Duodenal mucosa (tissue), 2 donors: Measurements from ENCODE around the gene CUBN.
A peak's percentile ranks its signal among the peaks of the same experiment; 100 is the strongest.

Experiments
- H3K27ac ChIP-seq: one replicate; pipeline ENCODE4 v1.7.0; 2013; ENCODE audit warnings: low read depth, low read length
- H3K27me3 ChIP-seq, 2 donors: one replicate each; pipeline ENCODE4 v1.7.0; 2013; ENCODE audit warnings: low read length in 2 of 2, control low read depth in 1 of 2; ENCODE audit not compliant: insufficient read depth in 2 of 2, control insufficient read depth in 1 of 2
- H3K36me3 ChIP-seq, 2 donors: one replicate each; pipeline ENCODE4 v1.7.0; 2013; ENCODE audit warnings: low read length in 2 of 2, control low read depth in 1 of 2; ENCODE audit not compliant: insufficient read depth in 2 of 2, control insufficient read depth in 1 of 2
- H3K4me1 ChIP-seq, 2 donors: one replicate each; pipeline ENCODE4 v1.7.0; 2013; ENCODE audit warnings: low read length in 2 of 2, control low read depth in 1 of 2; ENCODE audit not compliant: insufficient read depth in 2 of 2, control insufficient read depth in 1 of 2
- H3K4me3 ChIP-seq, 2 donors: one replicate each; pipeline ENCODE4 v1.7.0; 2013; ENCODE audit warnings: low read length in 2 of 2, low read depth in 1 of 2
- H3K9ac ChIP-seq, 2 donors: one replicate each; pipeline ENCODE4 v1.7.0; 2013; ENCODE audit warnings: low read length in 2 of 2, low read depth in 1 of 2
- H3K9me3 ChIP-seq, 2 donors: one replicate each; pipeline ENCODE4 v1.7.0; 2013; ENCODE audit warnings: low read length in 2 of 2, control low read depth in 1 of 2; ENCODE audit not compliant: control insufficient read depth in 1 of 2

CUBN gene

DNA sequence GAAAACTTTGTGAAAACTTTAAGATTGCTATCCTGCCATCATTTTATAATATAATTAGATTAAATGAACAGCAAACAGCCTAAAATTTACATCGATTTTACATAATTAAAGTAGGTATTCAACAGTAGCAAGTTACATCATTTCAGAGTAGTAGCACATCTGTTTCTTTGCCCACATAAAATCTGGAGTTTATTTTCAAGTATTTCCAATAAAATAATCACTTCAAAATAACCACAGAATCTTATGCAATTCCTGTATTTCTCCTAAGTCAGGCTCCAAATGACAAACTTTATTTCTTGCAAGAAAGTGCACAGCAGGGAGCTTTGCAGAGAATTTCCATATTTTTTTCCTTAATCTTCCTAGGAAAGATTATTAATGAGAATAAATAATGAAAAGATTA is 82.6 kb downstream of the CUBN start:
- Histone ChIP-seq H3K27ac (no peak overlapping the region), H3K9ac (no peak overlapping the region), H3K9me3 (no peaks in the 10 kb centered on the region), H3K4me1 (no peaks in the 10 kb centered on the region), H3K36me3 (no peaks in the 10 kb centered on the region), H3K4me3 (no peak overlapping the region), H3K27me3 (no peaks in the 10 kb centered on the region)

DNA sequence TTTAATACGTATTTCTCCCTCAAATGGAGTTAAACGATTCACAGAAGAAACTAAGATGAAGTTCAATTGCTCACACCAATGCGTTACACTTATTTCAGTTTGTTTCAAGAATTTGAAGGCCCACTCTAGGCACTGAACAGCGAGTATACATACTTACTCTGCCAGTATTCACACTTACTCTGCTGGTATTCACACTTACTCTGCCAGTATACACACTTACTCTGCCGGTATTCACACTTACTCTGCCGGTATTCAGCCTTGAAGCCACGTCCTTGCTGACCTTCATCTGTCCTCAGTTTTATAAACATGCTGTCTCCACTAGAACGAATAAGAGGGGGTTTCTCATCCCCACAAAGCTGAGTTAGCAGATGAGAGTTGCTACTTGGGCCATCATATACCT is 86.0 kb downstream of the CUBN start:
- Histone ChIP-seq H3K4me3 (no peak overlapping the region), H3K27ac (no peak overlapping the region), H3K27me3 (no peaks in the 10 kb centered on the region), H3K9me3 (no peaks in the 10 kb centered on the region), H3K9ac (no peak overlapping the region), H3K4me1 (no peaks in the 10 kb centered on the region), H3K36me3 (no peaks in the 10 kb centered on the region)

DNA sequence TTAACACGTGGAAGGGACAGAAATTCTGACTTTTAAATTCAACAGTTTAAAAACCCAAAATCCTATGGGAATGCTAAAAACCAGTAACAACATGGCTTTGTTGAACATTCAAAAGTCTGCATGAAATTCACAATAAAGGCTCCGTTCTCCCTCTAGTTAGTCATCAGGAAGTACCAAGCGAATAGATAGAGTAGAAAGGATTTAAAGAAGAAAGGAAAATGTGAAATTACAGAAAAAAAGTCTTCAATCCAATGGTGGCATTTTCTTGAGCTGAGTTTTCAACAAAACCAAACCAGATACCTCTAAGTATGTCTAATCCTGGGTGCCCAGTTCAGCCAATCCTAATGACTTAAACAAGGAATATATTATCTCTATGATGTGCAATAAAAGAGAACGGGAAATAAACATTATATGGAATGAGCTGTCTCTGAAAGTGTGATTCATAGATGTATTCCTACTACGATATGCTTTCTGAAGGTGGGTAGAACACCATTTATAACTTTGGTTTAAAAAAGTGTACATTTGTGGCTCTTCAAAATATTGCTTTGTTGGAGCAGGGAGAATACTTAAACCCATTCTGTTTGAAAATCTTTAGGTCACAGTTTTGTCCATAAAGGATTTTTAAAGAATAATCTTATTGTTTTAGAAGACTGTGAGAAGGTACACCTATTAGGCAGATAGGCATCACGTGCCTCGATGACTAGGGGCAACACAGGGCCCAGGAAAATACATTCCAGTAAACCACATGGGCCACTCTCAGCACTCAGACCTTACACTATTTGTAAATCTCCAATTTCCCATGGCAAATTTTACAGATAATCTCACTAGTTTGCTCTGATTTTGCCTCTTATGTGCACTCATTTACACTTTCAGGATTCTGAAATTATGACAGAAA is 87.7 kb downstream of the CUBN start:
- Histone ChIP-seq H3K27me3 (no peaks in the 10 kb centered on the region), H3K27ac (no peak overlapping the region), H3K36me3 (no peaks in the 10 kb centered on the region)

DNA sequence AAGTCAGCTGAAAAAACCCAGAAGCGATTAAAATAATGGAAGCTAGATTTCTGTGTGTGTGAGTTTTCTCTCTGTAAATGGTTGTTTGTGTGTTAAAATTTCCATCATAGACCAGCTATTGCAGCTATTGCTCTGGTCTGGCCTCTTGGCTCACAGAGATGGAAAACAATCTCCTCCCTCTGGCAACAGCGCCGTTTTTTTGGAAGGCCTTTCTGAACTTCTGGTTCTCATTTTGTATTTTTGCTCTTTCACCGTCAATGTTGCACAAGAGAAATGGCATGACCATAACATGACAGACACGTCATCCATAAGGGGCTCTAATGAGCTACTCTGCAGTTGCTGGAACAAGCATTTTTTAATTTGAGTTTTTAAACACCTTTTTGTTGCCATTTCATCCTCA is 91.0 kb downstream of the CUBN start:
- Histone ChIP-seq H3K9me3 (no peaks in the 10 kb centered on the region), H3K27ac (no peak overlapping the region), H3K36me3 (no peaks in the 10 kb centered on the region)

More for the DNA sequence above, 87.7 kb downstream of the CUBN start:
- no peaks in the 10 kb centered on the region for H3K4me1 ChIP-seq
- H3K9ac ChIP-seq: no peak overlapping the region
- no peaks in the 10 kb centered on the region for H3K9me3 ChIP-seq
- H3K4me3 ChIP-seq: no peak overlapping the region

DNA sequence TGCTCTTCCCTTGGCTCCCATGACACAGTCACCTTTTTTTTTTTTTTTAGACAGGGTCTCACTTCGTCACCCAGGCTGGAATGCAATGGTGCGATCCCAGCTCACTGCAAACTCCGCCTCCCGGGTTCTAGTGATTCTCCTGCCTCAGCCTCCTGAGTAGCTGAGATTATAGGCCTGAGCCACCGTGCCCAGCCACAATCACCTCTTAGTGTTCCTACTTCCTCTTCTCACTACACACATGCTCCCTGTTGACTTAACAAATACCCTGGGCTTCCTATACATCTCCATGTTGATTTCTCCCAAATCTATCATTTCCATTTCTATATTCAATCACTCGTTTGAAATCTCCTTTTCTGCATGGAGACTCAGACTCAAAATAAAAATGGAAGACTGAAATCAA is 91.7 kb downstream of the CUBN start:
- Histone ChIP-seq H3K27me3 (no peaks in the 10 kb centered on the region), H3K4me1 (peaks cover 3 to 5% of the 10 kb centered on the region in 2 donors), H3K36me3 (no peaks in the 10 kb centered on the region), H3K27ac (no peak overlapping the region), H3K9ac (no peak overlapping the region), H3K9me3 (no peaks in the 10 kb centered on the region), H3K4me3 (no peak overlapping the region)

More for the DNA sequence above, 91.0 kb downstream of the CUBN start:
- Histone ChIP-seq H3K9ac (no peak overlapping the region), H3K4me1 (no peaks in the 10 kb centered on the region), H3K27me3 (no peaks in the 10 kb centered on the region), H3K4me3 (no peak overlapping the region)

DNA sequence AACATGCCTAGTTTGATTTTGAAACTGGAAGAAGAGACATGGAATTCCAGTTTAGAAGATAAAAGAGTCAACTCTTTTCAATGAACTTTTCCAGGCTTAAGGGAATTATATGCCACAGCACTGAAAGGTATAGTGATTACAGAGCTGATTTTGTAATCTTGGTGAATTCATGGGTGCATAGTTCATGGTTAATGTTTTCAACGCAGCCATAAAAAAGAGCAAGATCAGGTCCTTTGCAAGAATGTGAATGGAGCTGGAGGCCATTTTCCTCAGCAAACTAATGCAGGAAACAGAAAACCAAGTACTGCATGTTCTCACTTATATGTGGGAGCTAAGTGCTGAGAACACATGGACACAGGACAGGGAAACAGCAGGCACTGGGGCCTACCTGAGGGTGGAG is 94.2 kb downstream of the CUBN start:
- H3K9me3 ChIP-seq: no peaks in the 10 kb centered on the region
- H3K36me3 ChIP-seq: no peaks in the 10 kb centered on the region
- H3K4me1 ChIP-seq: peaks cover 5 to 7% of the 10 kb centered on the region in 2 donors
- no peak overlapping the region for H3K27ac ChIP-seq
- no peaks in the 10 kb centered on the region for H3K27me3 ChIP-seq
- H3K9ac ChIP-seq: no peak overlapping the region
- H3K4me3 ChIP-seq: no peak overlapping the region

DNA sequence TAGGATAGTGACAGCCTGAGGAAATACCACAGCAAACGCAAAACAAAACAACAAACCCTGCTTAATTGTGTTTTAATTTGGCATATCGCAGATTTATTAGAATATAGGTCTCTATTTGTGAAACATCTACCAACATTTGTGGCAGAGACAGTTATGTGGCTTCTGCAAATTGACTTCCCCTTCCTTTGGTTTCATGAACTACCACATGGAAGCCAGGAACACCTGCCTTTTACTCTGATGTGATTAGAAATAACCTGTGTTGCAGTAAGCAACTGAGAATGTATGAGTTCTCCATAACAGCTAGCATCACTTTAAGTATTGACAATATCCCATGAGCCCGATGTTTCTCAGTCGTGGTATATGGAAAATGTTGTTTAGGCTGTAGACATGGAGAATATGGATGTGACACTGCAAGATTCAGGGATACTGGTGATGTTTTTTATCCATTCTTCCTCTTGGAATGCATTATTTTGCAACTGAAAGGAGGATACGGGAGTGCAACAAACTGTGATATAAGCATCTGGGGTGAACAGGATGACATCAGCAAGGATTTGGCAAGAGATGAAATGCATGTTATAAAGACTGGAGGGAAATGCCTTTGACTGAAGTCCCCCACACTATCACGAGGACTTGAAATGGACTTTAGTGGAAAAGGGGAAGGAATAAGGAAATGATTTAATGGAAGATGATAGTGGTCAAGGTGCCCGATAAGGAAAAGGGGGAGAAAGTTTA is 95.9 kb downstream of the CUBN start:
- Histone ChIP-seq H3K27ac (no peak overlapping the region), H3K4me3 (no peak overlapping the region), H3K9me3 (no peaks in the 10 kb centered on the region), H3K4me1 (peaks cover 13 to 15% of the 10 kb centered on the region in 2 donors), H3K9ac (no peak overlapping the region), H3K27me3 (no peaks in the 10 kb centered on the region), H3K36me3 (no peaks in the 10 kb centered on the region)

DNA sequence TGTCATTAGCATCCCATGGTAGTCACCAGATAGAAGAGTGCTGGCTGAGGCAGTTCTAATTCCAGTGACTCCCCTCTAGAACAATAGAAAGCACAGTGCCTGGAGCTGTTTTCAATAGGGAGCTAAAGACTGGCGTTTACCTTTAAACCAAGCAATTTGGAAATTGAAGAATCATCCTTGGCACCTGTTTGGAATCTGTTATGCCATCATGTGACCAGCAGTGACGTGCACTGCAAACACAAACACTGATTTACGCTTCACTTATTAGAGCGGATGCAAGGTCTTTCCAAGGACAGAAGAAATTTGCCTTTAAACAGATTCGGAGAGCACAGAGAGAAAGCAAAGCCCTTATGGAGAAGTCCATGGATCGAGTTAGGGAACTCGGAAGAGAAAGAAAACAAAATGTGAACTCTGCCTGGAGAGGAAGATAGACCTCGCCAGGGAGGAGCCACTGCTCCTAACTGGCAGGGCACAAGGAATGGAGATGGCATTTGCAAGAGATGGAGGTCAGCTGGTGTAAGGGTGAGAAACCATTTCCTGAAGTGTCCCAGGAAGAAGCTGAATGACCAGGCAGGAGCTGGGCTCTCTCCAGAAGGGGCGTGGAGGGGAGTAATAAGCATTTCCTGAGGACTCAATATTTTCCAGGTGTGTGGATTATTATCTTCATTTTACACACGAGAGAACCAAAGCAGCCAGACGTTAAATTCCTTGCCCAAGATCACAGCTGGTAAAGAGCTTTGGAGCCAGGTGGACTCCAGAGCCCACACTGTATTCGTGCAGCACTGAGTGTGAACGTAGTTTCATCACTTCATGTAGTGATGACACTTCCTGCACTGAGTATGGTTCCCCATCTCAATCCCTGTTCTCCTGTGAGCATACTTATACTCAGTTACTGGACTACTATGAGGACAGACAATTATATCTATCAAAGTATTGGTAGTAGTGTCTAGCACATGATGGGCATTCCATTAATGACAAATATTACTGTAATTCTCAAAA is 97.7 kb downstream of the CUBN start:
- Histone ChIP-seq H3K4me3 (no peak overlapping the region), H3K9me3 (no peaks in the 10 kb centered on the region), H3K36me3 (no peaks in the 10 kb centered on the region), H3K27me3 (no peaks in the 10 kb centered on the region), H3K4me1 (peaks cover 13 to 15% of the 10 kb centered on the region in 2 donors), H3K27ac (no peak overlapping the region), H3K9ac (no peak overlapping the region)

DNA sequence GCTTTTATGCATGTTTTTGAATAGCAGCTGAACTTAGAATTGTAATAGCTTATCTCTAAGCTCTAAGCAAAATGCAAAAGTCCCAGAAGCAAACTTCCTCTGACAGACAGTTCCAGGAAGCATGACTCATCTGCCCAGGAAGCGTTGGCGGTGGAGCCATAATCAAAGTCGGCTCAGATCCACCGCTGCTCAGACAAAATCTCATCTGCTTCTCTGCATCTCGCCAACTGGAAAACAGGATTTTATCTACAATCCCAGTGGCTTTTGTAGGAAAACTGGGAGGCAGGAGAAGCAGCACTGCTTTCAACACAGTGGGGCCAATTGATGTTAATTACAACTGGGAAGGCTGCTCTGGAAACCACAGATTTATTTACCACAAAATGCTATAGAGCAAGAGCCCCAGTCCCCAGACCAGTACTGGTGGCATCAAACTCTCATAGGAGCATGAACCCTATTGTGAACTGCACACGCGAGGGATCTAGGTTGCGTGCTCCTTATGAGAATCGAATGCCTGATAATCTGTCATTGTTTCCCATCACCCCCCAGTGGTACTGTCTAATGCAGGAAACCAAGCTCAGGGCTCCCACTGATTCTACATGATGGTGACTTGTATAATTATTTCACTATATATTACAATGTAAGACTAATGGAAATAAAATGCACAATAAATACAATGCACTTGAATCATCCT is 99.9 kb downstream of the CUBN start:
- H3K9ac ChIP-seq: no peak overlapping the region
- H3K4me3 ChIP-seq: peak overlapping the region in 1 of 2 donors; percentile 42
- no peaks in the 10 kb centered on the region for H3K27me3 ChIP-seq
- no peaks in the 10 kb centered on the region for H3K9me3 ChIP-seq
- peaks cover 21% of the 10 kb centered on the region in 2 donors for H3K4me1 ChIP-seq
- H3K36me3 ChIP-seq: no peaks in the 10 kb centered on the region
- peak overlapping the region; percentile 35 for H3K27ac ChIP-seq
